Heart right ventricle (tissue), 16 donors: Measurements from ENCODE around the gene CDRT15. TPM values are rescaled to one million over a fixed set of nuclear protein-coding genes. Genes with fewer than 3 reads are reported as not detected.
"Not testable (repeated sequence)": the region's sequence is repeated elsewhere in the genome, so short reads cannot be mapped to it uniquely, and the experiment has no call there.

Experiments
- ATAC-seq, 8 donors: fragments of 200-7000 bp; cut with Tn5 transposase; one replicate each; pipeline ENCODE4 v1.9.1; 2020; ENCODE audit warnings: mild to moderate bottlenecking in 8 of 8, moderate library complexity in 8 of 8, moderate number of reproducible peaks in 1 of 8
- DNase-seq, 2 donors: peaks; one replicate each; pipeline ENCODE4 v3.0.0-alpha.2; 2020
- H3K27ac ChIP-seq, 10 donors: fragments of 200-600 bp; sonication (generic) in 2 of 10; one replicate each; pipeline versions ENCODE4 v1.5.0 to v1.8.0; 2020 to 2022; ENCODE audit warnings: mild to moderate bottlenecking in 3 of 10
- H3K27me3 ChIP-seq, 7 donors: fragments of 200-600 bp; one replicate each; pipeline ENCODE4 v1.8.0; 2021 to 2022; ENCODE audit warnings: mild to moderate bottlenecking in 2 of 7
- H3K36me3 ChIP-seq, 9 donors: fragments of 200-600 bp; sonication (generic) in 1 of 9; one replicate each; pipeline versions ENCODE4 v1.5.0 to v1.8.0; 2020 to 2022; ENCODE audit warnings: mild to moderate bottlenecking in 2 of 9
- H3K4me1 ChIP-seq, 9 donors: fragments of 200-600 bp; sonication (generic) in 1 of 9; one replicate each; pipeline versions ENCODE4 v1.5.0 to v1.8.0; 2020 to 2022; ENCODE audit warnings: mild to moderate bottlenecking in 4 of 9
- H3K4me3 ChIP-seq, 10 donors: fragments of 200-600 bp; sonication (generic) in 2 of 10; one replicate each; pipeline versions ENCODE4 v1.5.0 to v1.8.0; 2020 to 2022; ENCODE audit warnings: mild to moderate bottlenecking in 7 of 10, moderate library complexity in 2 of 10
- H3K9me3 ChIP-seq, 11 donors: fragments of 200-600 bp in 10 of 11; sonication (generic) in 2 of 11; one replicate each; pipeline versions ENCODE4 v1.5.0 to v1.8.0; 2013 to 2022; ENCODE audit warnings: mild to moderate bottlenecking in 2 of 11, control low read depth in 1 of 11, moderate library complexity in 1 of 11
- CTCF ChIP-seq, 9 donors: fragments of 200-600 bp; sonication (generic) in 2 of 9; IDR thresholded peaks; one replicate each; pipeline versions ENCODE4 v1.5.0 to v1.8.0; 2021 to 2022; ENCODE audit warnings: antibody characterized with exemption in 9 of 9, mild to moderate bottlenecking in 5 of 9, moderate library complexity in 1 of 9
- WGBS, 2 donors: extraction: QIAGEN DNeasy Blood & Tissue Kit; methylation state at CpG; one replicate each; pipeline ENCODE4 v1.1.7; 2013; ENCODE audit warnings: inconsistent platforms in 1 of 2; 5-methylcytosine and 5-hydroxymethylcytosine counted together
- intact Hi-C, 10 donors: fragments of 100-400 bp; cut with DNase I; formaldehyde crosslinking; loops; one replicate each; pipeline versions ENCODE4 v1.11.1 to v1.14.2; 2022
- polyA plus RNA-seq, 2 donors: library from polyadenylated mRNA; stranded (reverse); fragments of 200-250 nt; gene quantifications; one replicate each; pipeline ENCODE4 v1.2.3, GENCODE V29; 2013
- total RNA-seq, 10 donors: library from RNA; stranded (reverse); fragmentation: NEBNext Ultra II Directional in 3 of 10; extraction: Animal tissue kit (Norgen Biotek cat#: 25700) in 3 of 10; gene quantifications; one replicate each; pipeline versions ENCODE4 v1.2.1 to v1.2.4, GENCODE V29; 2021 to 2023
- donor health status: Arrhythmogenic right ventricular cardiomyopathy.
- donor health status: ischemic (EF 13 %, LVEDD 7.1; RV severe dilation, severe dysfunction).
- donor health status: healthy with polysubstance abuse.
- donor health status: DM: no; HTN: yes; CAD: no.
- donor health status: DM: no; HTN: no; CAD: no.
- donor health status: ischemic (EF 25% LVEDD 6.9; RV normal size, moderate dysfunction).
- donor health status: ischemic (EF 25% LVEDD 5.7; RV mildly dilated, moderate dysfunction).
- donor health status: healthy.
- donor health status: DM: yes; HTN: yes; CAD: no.
- donor health status: Ischemic cardiomyopathy.
- donor health status: ischemic (EF 35%, LVEDD 5.7; RV mildly dilated, moderate dysfunction).
- donor health status: nonischemic (EF 11% LVEDD 7.7; RV severe dilation, severe dysfunction).
- donor health status: DM: yes; HTN: yes; CAD: no.
- donor health status: PGD.
- donor health status: ischemic (EF 29% LVEDD 5.4; RV normal size, mild dysfunction).
- donor health status: nonischemic (EF 23%, LVEDD 6.1; RV moderate dilation, normal function).

Gene CDRT15
- total and polyA plus RNA-seq, 12 donors: not detected

- Histone ChIP-seq H3K27ac (peak overlapping the region in 3 of 10 donors; percentile 5 to 68 (median 24)), H3K4me3 (no peak overlapping the region), H3K27me3 (no peaks in the 10 kb centered on the region), H3K4me1 (peaks cover 6 to 89% (median 31%) of the 10 kb centered on the region in 9 donors), H3K9me3 (no peaks in the 10 kb centered on the region), H3K36me3 (peaks cover 0 to 10% (median 0%) of the 10 kb centered on the region in 9 donors)
- TF ChIP-seq CTCF (IDR thresholded peaks at IDR 0.05): peak in 1 of 9 donors; percentile 9
- intact Hi-C loops: no loop called here
- WGBS, 2 donors: 36 to 50% methylated on average over 6 of the region's 6 CpGs
- peak; percentile 13 to 93 (median 86) for ATAC-seq
- peak; percentile 30 to 46 for DNase-seq
Observed at GRCh38 chr17:14198013-14198412, 38.6 kb downstream of the CDRT15 start.

GRCh38 chr17:14197586-14197985, 39.1 kb downstream of the CDRT15 start:
- Histone ChIP-seq H3K36me3 (peaks cover 0 to 11% (median 0%) of the 10 kb centered on the region in 9 donors), H3K4me1 (peaks cover 6 to 86% (median 31%) of the 10 kb centered on the region in 9 donors), H3K27me3 (no peaks in the 10 kb centered on the region), H3K9me3 (no peaks in the 10 kb centered on the region), H3K27ac (peak overlapping the region in 2 of 10 donors; percentile 24 to 68), H3K4me3 (no peak overlapping the region)
- 42 to 90% methylated on average over 4 of the region's 4 CpGs for WGBS, 2 donors
- TF ChIP-seq CTCF (IDR thresholded peaks at IDR 0.05): no peak
- DNase-seq (no peak), ATAC-seq (peak in 4 of 8 donors; percentile 47 to 62 (median 52))
- intact Hi-C loops: no loop called here

DNA sequence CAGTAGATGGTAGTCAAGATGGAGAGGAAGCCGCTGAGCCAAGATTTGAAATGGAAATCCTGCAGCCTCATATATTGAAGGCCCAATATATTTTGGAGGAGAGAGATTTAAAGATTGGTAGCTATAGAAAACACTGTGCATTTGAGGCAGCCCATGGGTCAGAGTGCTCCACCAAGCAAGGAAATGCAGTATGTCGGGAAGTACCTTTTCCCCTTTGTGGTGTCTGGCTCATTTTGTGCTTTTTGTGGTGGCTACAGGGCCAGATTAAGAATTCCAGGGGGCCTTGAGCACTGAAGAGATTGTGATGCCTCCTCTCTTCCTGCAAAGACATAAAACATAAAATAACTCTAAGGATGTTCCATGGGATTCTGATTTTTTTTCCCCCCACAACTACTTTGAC, 39.6 kb downstream of the CDRT15 start:
- Histone ChIP-seq H3K9me3 (no peaks in the 10 kb centered on the region), H3K4me1 (peaks cover 6 to 81% (median 30%) of the 10 kb centered on the region in 9 donors), H3K36me3 (peaks cover 0 to 16% (median 0%) of the 10 kb centered on the region in 9 donors), H3K4me3 (no peak overlapping the region), H3K27me3 (no peaks in the 10 kb centered on the region), H3K27ac (peak overlapping the region in 1 of 10 donors; percentile 68)
- no peak for TF ChIP-seq CTCF (IDR thresholded peaks at IDR 0.05)
- no peak for ATAC-seq
- intact Hi-C loops: no loop called here
- WGBS, 2 donors: 91 to 98% methylated on average over 2 of the region's 2 CpGs
- no peak for DNase-seq

- intact Hi-C loops: no loop called here
- WGBS, 2 donors: 85 to 96% methylated on average over 4 of the region's 4 CpGs
- H3K4me1 ChIP-seq: peaks cover 6 to 75% (median 25%) of the 10 kb centered on the region in 9 donors
- peaks cover 0 to 16% (median 0%) of the 10 kb centered on the region in 9 donors for H3K36me3 ChIP-seq
- ATAC-seq (no peak), DNase-seq (no peak)
- H3K27ac ChIP-seq: peak overlapping the region in 1 of 10 donors; percentile 68
- TF ChIP-seq CTCF (IDR thresholded peaks at IDR 0.05): peak in 2 of 9 donors; percentile 16 to 29
- H3K27me3 ChIP-seq: no peaks in the 10 kb centered on the region
- no peak overlapping the region for H3K4me3 ChIP-seq
- H3K9me3 ChIP-seq: no peaks in the 10 kb centered on the region
Observed at GRCh38 chr17:14196377-14196997, 40.2 kb downstream of the CDRT15 start.

DNA sequence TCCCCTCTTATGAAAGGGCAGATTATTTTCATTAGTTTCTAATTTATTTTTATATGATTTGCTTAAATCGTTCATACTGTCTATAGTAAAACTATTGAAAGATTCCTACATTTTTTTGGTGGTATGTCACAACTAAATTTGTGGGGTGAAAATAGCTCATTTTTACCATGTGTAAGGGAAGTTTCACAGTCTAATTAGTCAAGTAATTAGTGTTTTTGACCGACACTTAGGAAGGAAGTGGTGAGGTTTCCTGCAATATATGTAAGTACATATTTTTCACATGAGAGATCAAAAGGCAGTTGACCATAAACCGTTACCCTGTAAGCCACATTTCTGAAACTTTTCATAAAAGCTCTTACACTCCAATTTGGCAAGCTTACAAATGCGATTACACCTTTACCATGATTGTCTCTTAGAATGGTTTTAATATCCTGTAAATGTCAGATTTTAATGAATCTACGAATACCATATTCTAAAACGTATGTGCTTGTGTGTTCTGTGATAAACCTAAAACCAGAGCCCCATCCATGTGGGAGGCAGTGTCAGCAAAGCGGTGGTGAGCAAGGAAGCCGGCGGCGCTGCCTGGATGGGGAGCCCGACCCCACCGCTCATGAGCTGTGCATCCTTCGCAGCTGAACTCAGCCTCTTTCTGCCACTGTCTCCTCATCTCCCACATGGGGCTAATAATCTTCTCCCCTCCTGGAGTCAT, 43.9 kb downstream of the CDRT15 start:
- 87 to 88% methylated on average over 11 to 12 of the region's 13 CpGs for WGBS, 2 donors
- Histone ChIP-seq H3K36me3 (peaks cover 0 to 16% (median 0%) of the 10 kb centered on the region in 9 donors), H3K4me1 (peaks cover 4 to 38% (median 9%) of the 10 kb centered on the region in 9 donors), H3K27ac (peak overlapping the region in 1 of 10 donors; percentile 66)
- H3K9me3 ChIP-seq, H3K4me3 ChIP-seq, intact Hi-C loops, ATAC-seq, H3K27me3 ChIP-seq, DNase-seq: not testable (repeated sequence)

DNA sequence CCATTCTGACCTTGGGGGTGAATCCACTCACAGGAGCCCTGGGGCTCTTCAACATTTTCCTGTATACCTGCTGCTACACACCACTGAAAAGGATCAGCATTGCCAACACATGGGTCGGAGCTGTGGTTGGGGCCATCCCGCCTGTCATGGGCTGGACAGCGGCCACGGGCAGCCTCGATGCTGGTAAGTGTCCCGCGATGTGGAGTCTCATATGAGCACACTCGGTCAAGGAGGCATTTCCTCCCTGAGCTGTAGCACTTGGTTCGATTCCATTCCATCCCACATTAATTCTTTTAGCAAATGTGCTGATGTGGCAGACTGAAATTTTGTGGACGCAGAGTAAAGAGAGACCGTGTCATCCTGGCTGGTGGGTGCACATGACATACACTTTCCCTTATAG, 44.6 kb downstream of the CDRT15 start:
- peaks cover 0 to 16% (median 0%) of the 10 kb centered on the region in 9 donors for H3K36me3 ChIP-seq
- 84 to 86% methylated on average over 11 of the region's 11 CpGs for WGBS, 2 donors
- H3K4me3 ChIP-seq, DNase-seq, H3K27me3 ChIP-seq, H3K27ac ChIP-seq, intact Hi-C loops, H3K9me3 ChIP-seq, ATAC-seq: not testable (repeated sequence)
- H3K4me1 ChIP-seq: peaks cover 0 to 31% (median 1%) of the 10 kb centered on the region in 9 donors

DNA sequence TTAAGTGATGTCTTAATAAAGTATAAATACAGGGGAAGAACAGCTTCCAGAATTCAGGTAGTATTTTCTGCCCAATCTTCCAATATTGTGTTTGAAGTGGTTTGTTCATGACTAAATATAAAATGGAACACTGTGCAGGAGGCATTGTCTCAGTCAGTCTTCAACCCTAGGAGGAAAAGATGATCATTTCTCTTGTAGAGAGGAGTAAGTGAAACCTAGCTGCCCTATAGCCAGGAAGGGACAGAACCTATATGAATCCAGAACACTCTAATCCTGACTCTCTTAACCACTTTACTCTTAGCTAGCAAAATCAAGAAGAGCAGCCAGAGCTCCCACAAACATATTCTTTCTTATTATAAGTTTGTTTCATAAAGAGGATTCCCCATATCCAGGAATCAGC, 45.2 kb downstream of the CDRT15 start:
- H3K4me3 ChIP-seq, H3K27ac ChIP-seq, H3K9me3 ChIP-seq, ATAC-seq, DNase-seq, H3K27me3 ChIP-seq, intact Hi-C loops: not testable (repeated sequence)
- H3K4me1 ChIP-seq: peaks cover 0 to 25% (median 0%) of the 10 kb centered on the region in 9 donors
- peaks cover 0 to 16% (median 0%) of the 10 kb centered on the region in 9 donors for H3K36me3 ChIP-seq
